GM21619 (cell line): ENCODE measurements around the gene TNRC18.
"Not testable (repeated sequence)": the region's sequence is repeated elsewhere in the genome, so short reads cannot be mapped to it uniquely, and the experiment has no call there.

Experiments used
- ATAC-seq: cut with Tn5 transposase; IDR thresholded peaks from one replicate; pipeline ENCODE4 v1.9.1; 2021; ENCODE audit not compliant: unreplicated experiment

The TNRC18 gene

DNA sequence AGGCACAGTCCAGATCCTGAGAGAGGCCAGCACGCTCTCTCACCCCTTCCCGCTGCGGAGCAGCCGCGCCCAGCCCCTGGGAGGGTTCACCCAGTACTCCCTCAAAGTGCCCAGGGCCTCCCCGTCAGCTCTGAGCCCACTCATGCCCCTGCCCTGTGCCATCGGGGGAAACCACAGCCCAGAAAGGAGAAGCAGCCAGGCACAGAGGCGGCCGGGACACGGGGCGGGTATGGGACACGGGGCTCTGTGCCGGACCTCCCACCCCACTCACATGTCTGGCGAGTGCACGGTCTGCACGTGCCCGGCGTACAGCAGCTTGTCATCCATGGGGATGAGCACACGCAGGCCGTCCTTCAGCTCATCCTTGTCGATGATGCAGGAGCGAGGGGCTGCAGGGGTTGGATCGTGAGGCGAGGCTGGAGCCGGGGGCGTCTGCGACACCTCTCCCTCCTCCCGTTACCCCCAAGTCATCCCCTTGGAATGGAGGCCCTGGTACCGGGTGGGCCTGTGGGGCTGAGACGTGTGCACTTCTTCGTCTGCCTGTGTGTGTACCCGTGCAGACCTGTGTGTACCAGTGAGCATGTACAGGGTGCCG, 102.7 kb downstream of the TNRC18 start:
- no peak for ATAC-seq

DNA sequence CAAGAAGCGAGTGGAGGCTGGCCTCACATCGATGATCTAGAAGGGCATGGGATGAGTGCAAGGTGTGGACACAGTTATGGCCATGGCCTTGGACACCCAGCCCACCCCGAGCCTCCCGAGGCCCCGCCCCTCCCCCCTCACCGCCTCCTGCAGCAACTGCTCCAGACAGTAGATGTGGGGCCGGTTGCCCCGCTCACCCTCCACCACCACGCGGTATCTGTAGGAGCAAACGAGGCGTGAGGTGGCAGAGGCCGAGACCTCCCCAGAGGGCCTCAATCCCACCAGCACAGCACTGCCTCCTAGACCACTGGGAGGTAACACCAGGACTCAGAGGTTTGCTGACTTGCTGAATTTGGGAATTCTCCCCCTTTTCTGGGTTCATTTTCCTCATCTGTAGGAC, 103.2 kb downstream of the TNRC18 start:
- ATAC-seq = no peak

DNA sequence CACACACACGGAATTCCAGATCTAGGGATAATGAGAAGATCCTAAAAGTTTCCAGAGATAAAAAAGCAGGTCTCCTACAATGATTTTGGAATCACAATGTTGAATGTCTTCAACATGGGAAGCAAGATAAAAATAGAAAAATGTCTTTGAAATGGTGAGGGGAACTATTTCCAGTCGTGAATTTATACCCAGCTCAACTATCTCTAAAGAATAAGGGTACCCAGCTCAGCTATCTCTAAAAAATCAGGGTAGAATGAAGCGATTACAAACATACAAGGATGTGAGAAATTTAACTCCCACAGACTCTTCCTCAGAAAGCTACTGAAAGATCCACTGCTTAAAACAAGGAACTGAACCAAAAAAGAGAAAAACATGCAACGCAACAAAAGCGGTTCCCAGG, 105.0 kb downstream of the TNRC18 start:
- ATAC-seq = not testable (repeated sequence)

DNA sequence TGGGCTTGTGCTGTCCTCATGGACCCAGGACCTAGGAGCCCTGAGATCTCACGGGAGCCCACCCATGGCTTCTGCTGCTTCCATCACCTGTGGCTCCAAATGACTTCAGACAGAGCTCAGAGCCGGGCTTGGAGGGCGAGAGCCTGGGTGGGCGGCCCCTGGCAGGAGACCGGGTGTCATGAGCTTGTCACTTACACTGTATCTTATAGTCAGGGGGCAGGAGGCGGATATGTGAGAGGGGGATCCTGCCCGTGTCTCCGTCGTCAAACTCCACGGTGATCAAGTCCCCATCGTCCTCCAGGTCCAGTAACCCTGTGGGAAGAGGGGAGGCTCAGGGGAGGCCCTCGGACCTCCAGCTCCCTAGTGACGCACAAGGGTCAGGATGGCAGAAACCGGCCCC, 107.9 kb downstream of the TNRC18 start:
- ATAC-seq = no peak

DNA sequence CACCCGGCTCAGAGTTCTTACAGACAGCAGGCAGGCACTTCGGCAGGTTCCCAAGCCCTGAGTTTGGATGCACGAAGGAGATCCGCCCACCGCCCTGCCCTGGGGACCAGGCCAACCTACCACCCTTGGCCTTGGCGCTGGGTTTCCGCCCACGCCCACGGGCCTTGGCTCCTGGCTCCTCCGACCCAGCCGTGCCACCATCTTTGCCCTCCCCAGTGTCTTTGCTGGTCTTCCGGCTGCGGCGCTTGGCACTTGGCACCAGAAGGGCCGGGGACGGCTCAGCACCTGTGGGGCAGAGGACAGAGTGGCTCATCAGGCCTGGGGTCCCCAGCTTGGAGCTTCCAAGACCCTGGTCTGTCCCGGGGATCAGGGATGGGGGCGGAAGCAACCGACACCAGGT, 108.8 kb downstream of the TNRC18 start:
- ATAC-seq = no peak

DNA sequence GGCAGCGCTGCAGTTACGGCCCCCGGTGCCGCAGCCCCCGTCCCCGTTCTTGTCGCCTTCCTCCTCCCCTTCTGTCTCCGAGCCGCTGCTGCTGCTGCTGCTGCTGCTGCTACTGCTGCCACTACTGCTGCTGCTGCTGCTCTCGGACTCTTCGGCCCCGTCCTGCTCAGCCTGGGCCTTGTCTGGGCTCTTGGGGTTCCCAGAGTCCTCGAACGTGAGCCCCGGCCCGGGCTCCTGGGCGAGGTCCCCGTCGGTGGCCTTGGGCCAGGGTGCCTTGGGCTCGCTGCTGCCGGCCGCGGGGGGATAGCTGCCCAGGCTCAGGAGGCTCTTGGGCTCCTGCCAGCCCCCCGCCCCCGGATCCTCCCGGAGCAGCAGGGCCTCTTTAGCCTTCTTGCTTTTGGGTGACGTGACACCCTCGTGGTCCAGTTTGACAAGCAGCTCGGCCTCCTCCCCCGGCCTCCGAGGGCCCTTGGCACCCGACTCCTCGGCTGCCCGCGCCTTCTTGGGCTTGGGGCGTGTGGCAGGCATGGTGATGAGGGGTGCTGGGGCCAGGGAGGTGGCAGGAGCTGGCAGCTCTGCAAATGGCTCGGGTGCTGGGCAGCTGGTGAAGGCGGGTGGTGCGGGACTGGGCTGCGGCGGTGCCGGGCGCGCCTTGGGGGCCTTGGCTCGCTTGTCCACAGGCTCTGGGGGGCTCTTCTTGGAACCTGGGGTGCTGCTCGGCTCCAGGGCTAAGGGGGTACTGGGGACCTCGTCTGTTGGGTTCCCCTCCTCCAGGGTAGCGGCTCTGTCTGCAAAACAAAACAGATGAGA, 110.4 kb downstream of the TNRC18 start:
- ATAC-seq = not testable (repeated sequence)

DNA sequence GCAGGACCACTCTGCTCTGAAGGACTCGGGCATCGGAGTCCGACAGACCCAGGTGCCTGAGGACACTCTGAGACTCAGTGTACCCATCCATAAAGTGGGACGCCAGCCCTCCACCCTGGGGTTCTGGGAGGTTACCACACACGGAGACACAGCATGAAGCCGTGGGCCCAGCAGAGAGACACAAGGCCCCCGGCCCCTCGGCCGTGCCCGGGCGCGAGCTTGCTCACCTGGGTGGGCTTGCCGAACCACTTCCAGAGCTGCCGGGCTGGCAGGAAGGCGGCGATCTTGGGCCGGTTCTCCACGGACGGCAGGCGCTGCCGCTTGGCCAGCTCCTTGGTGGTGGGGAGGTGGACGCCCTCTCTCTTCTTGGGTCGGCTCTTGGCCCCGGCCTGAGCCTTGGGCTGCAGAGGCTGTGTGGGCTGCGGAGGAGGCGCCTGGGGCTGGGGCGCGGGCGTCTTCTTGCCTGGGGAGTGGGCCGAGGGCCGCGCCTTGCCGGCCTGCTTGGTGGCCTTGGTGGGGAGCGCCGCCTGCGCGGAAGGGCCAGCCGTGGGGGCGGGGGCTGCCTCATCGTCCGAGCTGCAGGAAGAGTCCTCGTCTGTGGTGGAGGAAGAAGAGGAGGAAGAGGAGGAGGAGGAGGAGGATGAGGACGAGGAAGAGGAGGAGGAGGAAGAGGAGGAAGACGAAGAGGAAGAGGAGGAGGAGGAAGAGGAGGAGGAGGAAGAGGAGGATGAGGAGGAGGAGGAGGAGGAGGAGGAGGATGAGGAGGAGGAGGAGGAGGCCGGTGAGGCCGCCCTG, 111.2 kb downstream of the TNRC18 start:
- ATAC-seq = not testable (repeated sequence)

DNA sequence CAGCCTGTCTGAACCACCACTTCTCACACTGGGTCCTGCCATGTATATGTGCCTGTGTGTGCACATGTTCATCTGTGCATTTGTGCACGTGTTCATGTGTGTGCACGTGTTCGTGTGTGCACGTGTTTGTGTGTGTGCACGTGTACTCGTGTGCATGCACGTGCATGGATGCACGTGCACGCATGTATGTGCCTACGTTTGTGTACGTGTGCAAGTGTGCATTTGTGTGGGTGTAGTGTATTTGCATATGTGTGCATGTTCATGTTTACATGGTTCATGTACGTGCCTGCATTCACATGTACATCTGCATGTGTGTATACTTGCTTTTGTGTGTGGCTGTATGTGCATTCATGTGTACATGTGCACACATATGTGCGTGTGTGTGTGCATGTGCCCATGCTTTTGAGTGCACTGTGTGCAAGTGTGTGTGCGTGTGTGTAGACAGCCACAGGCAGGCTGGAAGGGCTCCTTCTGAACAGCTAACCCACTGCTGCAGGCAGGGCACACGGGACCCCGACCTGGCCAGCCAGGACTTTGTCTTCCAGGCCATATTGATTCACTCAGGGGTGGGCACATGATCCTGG, 112.7 kb downstream of the TNRC18 start:
- ATAC-seq = no peak

DNA sequence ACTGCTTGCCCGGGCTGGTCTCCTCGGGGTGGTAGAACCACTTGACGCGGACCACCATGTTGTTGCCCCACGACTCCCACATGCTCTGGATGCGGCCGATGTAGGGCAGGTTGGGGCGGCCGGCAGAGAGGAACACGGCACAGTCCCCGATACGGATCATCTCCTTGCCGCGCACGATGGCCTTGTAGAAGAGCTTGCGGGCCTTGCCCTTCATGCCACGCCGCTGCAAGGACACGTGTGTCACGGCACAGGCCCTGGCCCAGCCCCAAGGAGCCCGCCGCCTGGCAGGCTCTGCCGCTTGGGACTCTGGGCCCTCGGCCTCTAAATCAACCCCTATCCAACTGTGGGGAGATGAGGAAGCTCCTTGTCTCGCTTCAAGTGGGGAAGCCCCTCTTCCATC, 114.5 kb downstream of the TNRC18 start:
- ATAC-seq = no peak

DNA sequence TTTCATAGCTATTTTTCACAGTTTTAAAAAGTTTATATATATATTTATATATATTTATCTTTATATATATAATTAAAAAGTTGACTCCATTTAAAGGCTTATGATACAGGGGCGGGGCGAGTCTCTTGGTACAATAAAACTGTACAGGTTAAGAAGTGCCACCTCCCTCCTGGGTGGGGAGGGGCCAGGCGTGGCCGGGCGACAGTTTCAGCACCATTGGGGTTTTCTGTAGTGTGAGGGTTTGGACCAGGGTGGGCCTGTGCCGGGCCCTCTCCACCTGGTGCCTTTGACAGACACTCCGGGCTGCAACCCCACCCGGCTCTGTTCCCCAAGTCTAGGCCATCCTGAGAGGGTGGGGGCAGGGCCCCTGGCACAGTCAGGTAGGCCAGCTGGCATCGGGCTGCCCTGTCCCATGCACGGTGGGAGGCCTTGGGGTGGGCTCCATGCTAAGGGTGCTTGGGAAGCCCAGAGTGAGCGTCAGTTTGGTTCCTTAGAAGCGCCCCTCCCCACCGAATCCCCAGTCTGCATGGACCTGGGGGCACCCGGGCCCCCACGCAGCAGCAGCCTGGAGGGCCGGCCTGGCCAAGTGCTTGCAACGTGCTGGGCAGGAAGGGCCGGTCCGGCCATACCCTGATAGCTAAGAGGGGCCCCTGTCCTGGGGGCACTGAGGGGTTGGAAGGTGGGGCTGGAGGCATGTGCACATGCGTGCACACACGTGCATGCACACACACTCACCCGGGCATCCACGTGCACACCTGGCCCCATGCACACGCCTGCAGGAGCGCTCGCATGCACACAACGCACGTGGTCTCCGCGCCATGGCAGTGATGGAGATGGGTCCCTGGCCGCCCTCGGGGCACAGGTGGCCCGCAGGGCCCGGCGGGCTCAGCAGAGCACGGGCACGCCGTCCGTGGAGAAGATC, 116.2 kb downstream of the TNRC18 start:
- not testable (repeated sequence) for ATAC-seq

DNA sequence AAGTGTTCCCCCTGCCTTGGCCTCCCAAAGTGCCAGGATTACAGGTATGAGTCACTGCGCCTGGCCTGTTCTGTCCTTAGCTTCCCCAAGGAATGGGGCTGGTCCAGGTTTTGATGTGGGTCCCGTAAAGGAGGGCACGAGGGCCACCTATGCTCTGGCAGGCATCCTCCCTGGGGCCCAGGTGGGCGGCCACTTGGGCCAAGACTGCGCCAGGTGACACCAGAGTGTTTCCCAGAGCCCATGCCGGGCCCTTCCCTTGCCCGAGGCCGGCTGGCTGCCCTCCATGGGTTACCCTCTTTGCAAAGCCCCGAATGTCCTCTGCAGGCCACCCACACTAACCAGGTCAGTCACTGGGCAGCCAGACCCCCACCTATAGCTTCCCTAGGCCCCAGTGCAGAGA, 118.6 kb downstream of the TNRC18 start:
- not testable (repeated sequence) for ATAC-seq

DNA sequence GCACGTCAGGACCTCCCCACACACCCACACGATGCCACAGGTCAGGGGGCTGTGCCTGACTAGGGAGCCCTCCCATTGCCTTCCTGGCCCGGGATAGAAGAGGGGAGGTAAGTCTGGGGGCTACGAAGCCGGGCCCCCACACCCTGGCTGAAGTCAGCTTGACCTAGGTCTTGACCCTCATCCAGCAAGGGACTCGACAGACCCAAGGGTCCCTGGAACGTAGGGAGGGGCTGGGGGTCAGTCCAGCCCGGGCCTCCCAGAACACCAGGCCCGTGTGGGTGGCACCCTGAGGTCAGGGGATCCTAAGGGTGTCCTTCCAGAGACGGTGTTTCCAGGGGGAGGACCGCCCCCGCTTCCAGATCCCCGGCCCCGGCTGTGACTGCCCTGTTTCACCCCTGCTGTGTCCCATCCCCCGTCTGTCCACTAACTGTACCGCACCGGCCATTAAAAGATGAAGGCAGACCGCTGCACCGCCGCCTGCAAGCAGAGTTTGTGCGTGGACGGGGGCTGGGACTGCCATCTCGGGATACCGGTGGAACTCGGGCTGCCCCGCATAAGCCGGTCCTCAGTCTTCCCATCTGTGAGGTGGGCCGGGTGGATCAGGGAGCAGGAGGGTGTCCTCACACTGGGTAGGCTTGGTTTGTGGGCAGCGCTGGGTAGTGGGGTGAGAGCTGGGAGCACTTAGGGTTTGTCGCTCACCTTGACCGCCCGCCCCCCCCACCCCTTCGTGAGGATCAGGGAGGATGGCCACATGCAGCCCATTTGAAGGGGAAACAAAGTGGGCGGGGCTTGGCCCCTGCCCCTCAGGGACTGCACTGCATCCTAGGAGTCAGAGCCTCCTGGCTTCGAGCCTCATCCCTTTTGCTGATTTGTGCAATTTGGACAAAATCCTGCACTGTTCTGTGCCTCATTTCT, 119.8 kb downstream of the TNRC18 start:
- ATAC-seq = no peak

DNA sequence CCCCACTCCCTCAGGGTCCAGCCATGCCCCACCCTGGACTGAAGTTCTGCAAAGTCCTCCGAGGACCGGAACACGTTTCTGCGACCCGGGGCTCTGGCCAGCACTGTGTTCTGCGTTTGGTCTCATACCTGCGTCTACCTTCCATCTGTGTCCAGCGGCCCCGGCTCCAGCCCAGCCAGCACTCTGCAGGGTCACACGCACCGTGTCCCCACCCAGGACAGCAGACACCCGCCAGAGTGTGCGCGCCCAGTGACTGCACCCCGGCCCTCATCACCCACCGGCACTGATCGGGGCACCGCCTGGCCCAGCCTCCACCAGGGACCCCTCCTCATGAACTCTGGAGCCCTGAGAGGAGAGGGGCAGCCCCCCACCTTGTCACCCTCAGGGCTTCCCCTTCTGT, 120.6 kb downstream of the TNRC18 start:
- no peak for ATAC-seq

DNA sequence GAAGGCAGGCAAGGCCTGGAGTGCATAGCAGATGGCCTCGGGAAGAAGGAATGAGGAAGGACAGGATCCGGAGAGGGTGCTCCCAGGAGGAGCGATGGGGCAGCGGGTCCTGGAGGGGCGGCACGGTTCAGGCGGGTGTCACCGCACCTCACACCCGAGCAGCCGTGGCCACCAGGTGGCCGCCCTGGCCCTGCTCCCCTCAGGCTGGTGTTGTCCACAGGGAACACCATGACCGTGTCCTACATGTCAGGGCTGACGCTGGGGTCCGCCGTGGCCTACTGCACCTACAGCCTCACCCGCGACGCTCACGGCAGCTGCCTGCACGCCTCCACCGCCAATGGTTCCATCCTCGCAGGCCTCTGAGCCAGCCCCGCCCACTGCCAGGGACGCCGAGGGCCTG, 121.1 kb downstream of the TNRC18 start:
- ATAC-seq = no peak

DNA sequence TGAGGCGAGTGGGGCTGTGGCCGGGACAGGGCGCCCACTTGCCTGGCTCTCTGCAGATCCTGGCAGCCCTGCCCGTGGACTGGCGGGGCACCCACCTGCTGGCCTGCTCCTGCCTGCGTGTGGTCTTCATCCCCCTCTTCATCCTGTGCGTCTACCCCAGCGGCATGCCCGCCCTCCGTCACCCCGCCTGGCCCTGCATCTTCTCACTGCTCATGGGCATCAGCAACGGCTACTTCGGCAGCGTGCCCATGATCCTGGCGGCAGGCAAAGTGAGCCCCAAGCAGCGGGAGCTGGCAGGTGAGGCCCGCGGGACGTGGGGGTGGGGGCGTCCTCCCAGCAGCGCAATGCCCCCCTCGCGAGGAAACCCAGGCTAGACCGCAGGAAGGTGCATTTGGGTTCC, 123.3 kb downstream of the TNRC18 start:
- no peak for ATAC-seq

DNA sequence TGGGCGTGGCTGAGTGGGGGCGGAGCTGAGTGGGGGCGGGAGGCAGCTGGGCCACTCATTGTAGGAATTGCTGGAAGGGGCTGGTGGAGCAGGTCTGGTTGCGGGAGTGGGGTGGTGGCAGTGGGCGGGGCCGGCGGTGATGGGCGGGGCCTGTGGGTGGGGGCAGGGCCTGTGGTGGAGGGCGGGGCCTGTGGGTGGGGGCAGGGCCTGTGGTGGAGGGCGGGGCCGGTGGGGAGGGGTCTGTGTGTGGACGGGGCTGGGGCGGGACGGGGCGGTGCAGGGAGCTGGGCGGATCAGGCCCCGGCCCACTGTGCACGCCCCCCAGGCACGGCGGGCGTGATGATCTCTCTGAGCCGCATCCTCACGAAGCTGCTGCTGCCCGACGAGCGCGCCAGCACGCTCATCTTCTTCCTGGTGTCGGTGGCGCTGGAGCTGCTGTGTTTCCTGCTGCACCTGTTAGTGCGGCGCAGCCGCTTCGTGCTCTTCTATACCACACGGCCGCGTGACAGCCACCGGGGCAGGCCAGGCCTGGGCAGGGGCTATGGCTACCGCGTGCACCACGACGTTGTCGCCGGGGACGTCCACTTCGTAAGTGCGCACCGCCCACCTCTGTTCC, 126.9 kb downstream of the TNRC18 start:
- peak; percentile 53 for ATAC-seq

DNA sequence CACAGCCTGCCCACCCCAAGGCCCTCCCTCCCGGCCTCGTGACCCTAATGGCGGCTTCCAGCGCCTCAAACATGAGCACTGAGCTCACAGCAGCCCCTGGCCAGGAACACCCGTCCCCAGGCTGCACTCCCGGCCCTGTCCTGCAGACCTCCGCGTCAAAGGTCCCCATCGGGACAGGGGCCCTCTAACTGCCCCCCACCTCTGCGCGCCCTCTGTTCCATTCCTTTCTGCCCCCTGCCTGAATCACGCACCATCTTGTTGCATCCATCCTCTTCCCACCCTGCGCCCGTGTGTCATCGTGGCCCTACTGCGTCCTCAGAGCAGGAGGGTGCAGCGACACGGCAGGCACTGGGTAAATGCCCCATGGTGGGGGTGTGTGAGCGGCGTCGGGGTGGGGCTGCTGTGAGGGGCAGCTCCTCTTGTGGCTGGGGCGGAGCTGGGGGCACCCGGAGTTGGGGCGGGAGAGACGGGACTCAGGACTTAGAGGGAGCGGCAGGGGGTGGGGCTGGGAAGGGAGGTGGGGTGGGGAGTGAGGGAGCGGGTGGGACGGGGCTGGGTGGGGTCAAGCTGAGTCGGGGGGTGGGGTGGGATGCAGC, 127.5 kb downstream of the TNRC18 start:
- ATAC-seq = no peak
